GM19238 (cell line): Measurements from ENCODE around the gene RC3H1.
"Not testable (repeated sequence)": the region's sequence is repeated elsewhere in the genome, so short reads cannot be mapped to it uniquely, and the experiment has no call there.

ENCODE experiments used
- DNase-seq: peaks from one replicate; pipeline ENCODE4 v3.0.0; 2011; ENCODE audit warnings: low spot score; ENCODE audit not compliant: insufficient read length

RC3H1 gene

GRCh38 chr1:174028495-174028894 lies 6.3 kb upstream of the RC3H1 start:
- no peak for DNase-seq

- no peak for DNase-seq
These were observed 1.3 kb upstream of the RC3H1 start for GRCh38 chr1:174023440-174023839.

GRCh38 chr1:174022976-174023277 lies 770 bp upstream of the RC3H1 start:
- DNase-seq = no peak

GRCh38 chr1:174021591-174022079 lies 522 bp downstream of the RC3H1 start:
- peak; percentile 14 for DNase-seq

- no peak for DNase-seq
These were observed 3.6 kb downstream of the RC3H1 start for GRCh38 chr1:174018565-174018964.

GRCh38 chr1:174017231-174017970 lies 4.8 kb downstream of the RC3H1 start:
- no peak for DNase-seq

GRCh38 chr1:174013864-174014418 lies 8.2 kb downstream of the RC3H1 start:
- DNase-seq = no peak

GRCh38 chr1:174008979-174009378 lies 13.2 kb downstream of the RC3H1 start:
- DNase-seq = no peak

GRCh38 chr1:174008269-174008668 lies 13.9 kb downstream of the RC3H1 start:
- DNase-seq = no peak

GRCh38 chr1:174007851-174008250 lies 14.3 kb downstream of the RC3H1 start:
- no peak for DNase-seq

GRCh38 chr1:174005032-174005431 lies 17.1 kb downstream of the RC3H1 start:
- DNase-seq = peak; percentile 40

GRCh38 chr1:174003867-174004266 lies 18.3 kb downstream of the RC3H1 start:
- DNase-seq = no peak

- DNase-seq = no peak
These were observed 20.6 kb downstream of the RC3H1 start for GRCh38 chr1:174001573-174001972.

- DNase-seq = no peak
These were observed 21.8 kb downstream of the RC3H1 start for GRCh38 chr1:174000371-174000770.

GRCh38 chr1:173997791-173998190 lies 24.4 kb downstream of the RC3H1 start:
- no peak for DNase-seq

GRCh38 chr1:173996995-173997394 lies 25.2 kb downstream of the RC3H1 start:
- DNase-seq = no peak

GRCh38 chr1:173995475-173995874 lies 26.7 kb downstream of the RC3H1 start:
- DNase-seq = no peak

GRCh38 chr1:173993948-173994347 lies 28.2 kb downstream of the RC3H1 start:
- not testable (repeated sequence) for DNase-seq

GRCh38 chr1:173988068-173988467 lies 34.1 kb downstream of the RC3H1 start:
- DNase-seq = no peak

- no peak for DNase-seq
These were observed 35.2 kb downstream of the RC3H1 start for GRCh38 chr1:173986951-173987350.

- no peak for DNase-seq
These were observed 51.9 kb downstream of the RC3H1 start for GRCh38 chr1:173970252-173970651.

- not testable (repeated sequence) for DNase-seq
These were observed 56.3 kb downstream of the RC3H1 start for GRCh38 chr1:173965896-173966295.

GRCh38 chr1:173963477-173963876 lies 58.7 kb downstream of the RC3H1 start:
- DNase-seq = no peak
